GM21390 (cell line): ENCODE measurements around the gene ELAVL3.
"Not testable (repeated sequence)": the region's sequence is repeated elsewhere in the genome, so short reads cannot be mapped to it uniquely, and the experiment has no call there.

Source experiments
- ATAC-seq: cut with Tn5 transposase; IDR thresholded peaks from one replicate; pipeline ENCODE4 v1.9.1; 2021; ENCODE audit not compliant: unreplicated experiment

ELAVL3 gene

DNA sequence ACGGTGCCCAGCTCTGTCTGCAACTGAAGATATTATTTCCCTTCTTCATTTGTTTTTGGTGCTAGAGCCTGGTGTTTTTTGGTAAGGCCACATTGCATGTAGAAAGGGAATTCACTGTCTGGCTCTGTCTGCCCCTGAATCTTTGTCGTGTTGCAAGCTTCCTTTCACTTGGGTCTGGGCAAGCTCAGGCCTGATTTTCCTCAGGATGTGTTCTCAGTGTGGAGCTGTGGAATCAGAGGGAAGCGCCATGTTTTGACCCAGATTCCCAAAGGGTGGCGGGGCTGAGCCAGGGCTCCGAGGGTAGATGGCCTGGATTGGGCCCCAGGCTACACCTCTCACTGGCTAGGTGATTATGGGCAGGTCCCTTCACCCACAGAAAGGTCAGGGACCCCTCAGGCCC, 36.8 kb downstream of the ELAVL3 start:
- no peak for ATAC-seq

DNA sequence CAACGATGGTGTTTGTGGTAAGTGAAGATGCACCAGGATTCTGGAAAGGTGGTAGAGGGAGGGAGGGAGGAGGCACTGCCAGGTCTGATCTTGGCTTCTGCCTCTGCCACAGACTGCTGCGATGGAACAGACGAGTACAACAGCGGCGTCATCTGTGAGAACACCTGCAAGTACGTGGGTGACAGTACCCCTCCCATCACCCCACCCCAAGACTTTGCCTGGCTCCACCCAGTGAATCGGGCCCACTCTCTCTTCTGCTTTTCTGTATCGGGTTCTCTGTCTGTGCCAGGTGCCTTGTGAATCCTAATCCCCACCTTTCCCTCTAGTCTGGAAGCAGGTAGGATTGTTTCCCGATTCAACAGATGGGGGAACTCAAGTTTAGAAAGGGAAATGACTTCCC, 42.9 kb downstream of the ELAVL3 start:
- ATAC-seq: no peak

DNA sequence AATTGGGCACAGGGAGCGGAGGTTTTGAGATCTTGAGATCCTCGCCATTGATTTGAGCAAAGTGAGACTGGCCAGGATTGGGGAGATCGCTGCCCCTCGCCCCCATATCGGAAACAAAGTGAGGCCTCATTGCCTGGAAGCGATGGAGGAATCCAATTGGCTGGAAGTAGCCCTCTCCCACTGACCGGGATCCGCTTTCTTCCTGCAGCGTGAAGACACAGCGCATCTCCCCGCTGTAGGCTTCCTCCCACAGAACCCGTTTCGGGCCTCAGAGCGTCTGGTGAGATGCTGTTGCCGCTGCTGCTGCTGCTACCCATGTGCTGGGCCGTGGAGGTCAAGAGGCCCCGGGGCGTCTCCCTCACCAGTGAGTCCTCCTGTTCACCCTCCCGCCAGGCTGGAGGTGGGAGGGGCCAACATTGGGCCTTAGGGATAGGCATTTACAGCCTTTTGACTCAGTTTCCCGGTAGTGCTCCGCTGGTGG, 45.0 kb downstream of the ELAVL3 start:
- ATAC-seq: no peak

DNA sequence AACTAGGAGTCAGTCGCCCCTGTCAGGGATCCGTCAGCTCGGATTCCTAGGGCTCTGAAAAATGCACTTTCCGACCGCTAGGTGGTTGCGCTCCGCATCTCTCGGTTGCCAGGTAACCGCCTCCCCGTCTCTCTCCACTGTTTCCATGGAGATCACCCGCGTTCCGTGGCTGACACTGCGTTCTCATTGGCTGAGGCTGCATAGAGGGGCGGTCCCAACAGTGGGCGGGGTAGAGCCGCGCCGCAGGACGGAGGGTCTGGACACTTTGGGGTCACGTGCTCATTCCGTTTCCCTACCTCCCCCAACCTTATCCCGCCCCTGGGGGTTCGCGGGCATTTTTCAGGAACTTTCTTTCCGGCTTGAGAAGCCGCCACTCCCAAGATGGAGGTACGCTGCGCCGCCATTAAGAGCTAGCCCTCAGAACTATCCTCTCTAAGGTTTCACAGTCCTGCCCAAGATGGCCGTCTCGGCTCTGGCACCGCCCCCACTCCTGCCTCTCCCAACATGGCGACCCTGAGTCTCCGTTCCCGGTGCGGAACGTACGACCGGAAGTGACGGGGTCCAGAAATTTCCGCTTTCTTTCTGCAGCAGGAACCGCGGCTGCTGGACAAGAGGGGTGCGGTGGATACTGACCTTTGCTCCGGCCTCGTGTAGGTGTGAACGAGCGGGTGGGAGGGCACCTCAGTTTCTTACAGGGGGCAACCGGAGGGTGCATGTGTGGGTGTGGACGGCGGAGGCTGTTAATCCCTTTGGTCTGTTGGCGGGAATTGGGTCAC, 45.6 kb downstream of the ELAVL3 start, which contains the start of the genes ODAD3 and PRKCSH:
Gene ODAD3, minus strand, starts transcription at position 65 of the 776 bp plus-strand sequence. CDS start 105 bp downstream, outside the sequence.
Gene PRKCSH, plus strand, starts transcription at position 579 of the 776 bp plus-strand sequence. CDS start 483 bp downstream, outside the sequence.
- peak; percentile 90 for ATAC-seq

DNA sequence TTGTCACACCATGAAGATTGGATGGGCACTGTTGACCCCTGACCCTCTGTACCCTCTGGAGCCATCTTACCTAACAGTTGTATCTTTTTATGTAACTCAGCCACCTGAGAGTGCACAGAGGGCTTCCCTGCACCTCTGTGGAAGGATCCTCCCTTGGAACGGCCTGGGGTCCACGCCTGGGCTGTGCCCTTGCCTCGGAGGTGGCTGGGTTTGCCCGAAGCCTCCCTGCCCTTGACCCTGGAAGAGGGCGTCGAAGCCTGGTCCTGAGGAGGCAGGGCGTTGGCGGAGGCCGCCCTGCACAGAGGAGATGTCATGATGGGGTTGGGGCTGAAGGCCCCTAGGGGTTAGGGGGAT, 46.2 kb downstream of the ELAVL3 start:
- peak; percentile 11 for ATAC-seq

DNA sequence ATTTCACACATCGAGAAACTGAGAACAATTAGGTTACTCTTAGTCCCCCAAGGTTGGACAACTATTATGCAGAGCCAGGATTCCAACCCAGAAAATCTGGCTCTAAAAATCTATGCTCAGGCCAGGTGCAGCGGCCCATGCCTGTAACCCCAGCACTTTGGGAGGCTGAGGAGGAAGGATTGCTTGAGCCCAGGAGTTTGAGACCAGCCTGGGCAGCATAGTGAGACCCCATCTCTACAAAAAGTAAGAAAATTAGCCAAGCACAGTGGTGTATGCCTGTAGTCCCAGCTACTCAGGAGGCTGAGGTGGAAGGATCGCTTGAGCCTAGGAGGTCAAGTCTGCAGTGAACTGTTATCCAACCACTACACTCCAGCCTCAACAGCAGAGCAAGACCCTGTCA, 47.3 kb downstream of the ELAVL3 start:
- ATAC-seq: not testable (repeated sequence)

DNA sequence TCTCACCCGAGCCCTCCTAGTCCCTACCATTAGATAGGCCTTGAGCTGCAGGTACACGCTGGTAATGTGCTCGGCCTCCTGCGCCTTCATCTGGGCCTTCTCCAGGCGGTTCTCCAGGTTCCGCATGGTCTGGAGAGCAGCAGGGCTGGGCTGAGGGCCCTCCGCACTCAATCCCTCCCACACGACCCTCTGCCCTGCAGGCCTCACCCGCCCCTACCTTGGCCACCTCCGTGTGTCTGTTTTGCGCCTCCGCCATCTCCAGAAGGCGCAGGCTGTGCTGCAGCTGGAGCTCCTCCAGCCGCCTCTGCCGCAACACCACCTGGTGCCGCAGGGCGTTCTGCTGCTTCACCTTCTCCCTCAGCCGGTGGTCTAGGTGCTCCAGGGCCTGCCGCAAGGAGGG, 54.2 kb downstream of the ELAVL3 start:
- no peak for ATAC-seq

DNA sequence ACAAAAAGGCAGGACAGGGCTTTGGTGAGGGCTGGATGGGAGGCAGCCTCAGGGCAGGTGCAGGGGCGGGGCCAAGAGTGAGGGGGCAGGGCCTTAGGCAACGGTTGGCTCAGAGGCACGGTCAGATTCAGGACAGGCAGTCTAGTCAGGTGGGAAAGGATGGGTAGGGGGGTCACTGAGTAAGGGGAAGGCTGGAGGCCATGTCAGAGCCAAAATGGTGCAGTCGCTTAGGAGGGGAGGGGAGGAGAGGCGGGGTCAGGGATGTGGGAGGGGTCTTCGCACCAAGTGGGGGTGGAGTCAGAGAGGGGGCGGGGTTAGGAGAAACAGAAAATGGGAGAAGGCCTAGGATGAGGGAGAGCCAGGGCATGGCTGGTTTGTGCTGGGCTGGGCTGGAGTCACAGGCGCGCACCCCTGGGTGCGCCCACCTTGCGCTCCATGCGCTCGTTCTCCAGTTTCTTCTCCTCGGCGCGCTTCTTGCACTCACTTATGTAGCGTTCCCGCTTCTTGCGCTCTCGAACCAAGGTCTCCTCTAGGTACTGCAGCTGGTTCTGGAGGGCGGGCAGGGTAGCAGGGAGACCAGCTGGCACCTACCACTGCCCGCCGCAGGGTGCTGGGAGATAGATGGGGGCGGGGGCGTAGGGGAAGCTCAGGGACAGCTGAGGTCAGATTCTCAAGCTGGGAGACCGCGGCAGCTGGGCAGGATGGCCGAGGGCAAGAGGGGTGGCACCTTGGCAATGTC, 55.0 kb downstream of the ELAVL3 start:
- no peak for ATAC-seq

DNA sequence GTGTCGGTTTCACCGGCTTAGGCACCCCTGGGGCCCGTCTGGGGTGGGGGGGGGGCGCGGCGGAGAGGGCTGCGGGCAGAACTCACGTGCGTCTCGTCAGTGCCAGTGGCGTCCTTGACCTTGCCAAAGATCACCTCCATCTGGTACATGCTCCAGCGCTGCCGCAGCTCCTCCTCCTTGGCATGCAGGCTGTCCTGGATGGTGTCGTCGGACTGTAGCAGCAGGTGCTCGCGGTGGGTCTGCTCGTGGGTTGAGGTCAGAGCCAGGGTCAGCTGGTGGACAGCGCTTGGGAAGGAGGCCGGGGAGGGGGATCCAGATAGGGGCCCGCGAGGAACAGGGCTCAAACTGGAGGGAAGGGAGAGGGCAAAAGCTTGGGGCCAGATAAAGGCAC, 57.1 kb downstream of the ELAVL3 start:
- no peak for ATAC-seq

DNA sequence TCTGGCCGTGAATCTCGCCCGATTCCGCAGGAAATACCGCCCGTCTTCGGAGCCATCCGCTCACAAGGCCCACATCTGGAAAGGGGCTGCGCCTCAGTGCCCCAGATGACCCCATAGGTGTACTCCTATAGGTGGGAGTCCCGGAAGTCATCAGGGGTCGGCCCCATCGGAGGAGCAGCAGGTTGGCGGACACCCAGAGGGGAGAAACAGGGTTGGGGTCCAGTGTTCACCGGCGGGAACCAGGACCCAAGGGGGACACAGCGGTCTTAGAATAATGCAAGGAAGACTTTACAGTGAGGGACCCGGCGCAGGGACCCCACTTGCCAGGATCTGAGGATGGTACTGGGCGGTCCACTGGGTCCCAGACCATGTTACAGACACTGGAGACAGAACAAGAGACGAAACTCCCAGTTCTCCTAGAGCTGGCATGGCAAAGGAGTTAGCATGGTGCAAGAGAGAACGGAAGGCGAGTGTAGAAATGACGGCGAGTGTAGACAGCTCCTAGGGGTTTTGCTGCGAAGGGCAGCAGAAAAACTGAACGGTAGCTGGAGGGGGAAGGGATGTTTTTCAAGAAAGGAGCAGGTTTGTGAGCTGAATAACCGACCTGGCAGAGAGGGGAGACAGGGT, 57.6 kb downstream of the ELAVL3 start:
- no peak for ATAC-seq

DNA sequence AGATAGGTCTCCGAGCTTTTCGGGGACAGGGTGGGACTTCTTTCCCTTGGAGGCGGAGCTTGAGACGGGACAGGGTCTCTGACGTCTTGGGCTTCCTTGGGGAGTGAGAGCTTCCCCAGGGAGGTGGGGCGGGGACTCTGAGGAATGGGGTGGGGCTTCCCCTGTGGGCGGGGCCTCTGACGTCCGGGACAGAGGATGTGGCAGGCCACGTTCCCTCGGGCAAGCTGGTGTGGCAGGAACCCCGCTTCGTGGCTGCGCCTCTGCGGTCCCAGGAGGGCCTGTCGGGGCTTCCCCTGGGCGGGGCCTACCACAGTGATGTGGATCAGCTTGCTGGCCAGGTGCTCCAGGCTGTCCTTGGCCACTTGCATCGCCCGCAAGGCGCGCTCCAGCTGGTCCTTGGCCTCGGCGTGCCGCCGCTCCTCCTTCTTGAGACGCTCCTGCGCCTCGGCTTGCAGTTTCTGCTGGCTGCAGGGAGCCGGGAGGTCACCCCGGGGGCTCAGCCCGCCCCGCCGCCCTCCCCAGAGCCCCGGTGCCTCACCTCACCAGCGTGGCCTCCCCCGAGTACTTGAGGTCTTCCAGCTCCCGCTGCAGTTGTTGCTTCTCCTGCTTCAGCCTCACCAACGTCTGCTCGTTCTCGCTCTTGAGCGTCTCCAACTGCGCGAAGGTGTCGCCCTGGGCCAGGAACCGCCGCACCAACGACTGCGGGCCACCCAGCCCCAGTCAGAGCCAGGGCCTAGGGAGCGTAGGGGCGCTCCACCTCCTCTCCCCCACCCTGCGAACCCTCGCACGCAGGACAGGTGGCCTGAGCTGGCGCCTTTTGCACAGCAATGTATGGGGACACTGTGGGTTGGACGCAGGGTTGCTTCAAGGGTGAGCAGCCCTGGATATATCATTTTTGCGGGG, 58.4 kb downstream of the ELAVL3 start:
- peak; percentile 57 for ATAC-seq

DNA sequence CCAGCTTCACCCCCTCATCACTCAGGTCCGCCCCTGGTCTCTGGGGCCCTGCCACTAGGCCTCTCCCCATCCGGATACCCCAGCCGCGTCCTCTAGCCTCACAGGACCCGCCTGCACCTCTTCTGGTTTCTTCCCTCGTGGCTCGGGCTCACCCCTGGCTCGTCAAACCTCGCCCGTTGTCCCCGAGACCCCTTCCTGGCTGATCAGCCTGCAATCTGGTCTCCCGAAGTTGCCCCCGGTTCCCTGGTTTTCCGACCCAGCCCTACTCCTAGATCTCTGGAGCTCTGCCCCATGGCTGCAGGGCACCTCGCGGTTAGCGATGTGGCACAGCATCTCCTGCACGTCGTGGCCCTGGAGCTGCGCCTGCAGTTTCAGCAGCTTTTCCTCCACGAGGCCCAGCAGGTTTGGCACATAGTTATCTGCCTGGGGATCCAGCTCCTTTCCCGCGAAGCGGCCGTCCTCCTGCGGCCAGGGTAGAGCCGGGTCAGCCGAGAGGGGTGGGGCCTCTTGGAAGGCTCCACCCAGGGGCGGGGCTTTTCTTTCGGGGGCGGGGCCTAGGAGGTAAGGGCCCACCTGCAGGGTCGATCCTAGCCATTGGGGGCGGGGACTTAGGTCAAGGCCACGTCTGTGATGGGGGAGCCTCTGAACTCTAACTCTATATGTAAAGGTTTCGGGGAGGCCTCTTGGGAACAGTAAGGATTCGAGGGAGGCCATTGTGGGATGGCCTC, 59.3 kb downstream of the ELAVL3 start:
- peak; percentile 24 for ATAC-seq

DNA sequence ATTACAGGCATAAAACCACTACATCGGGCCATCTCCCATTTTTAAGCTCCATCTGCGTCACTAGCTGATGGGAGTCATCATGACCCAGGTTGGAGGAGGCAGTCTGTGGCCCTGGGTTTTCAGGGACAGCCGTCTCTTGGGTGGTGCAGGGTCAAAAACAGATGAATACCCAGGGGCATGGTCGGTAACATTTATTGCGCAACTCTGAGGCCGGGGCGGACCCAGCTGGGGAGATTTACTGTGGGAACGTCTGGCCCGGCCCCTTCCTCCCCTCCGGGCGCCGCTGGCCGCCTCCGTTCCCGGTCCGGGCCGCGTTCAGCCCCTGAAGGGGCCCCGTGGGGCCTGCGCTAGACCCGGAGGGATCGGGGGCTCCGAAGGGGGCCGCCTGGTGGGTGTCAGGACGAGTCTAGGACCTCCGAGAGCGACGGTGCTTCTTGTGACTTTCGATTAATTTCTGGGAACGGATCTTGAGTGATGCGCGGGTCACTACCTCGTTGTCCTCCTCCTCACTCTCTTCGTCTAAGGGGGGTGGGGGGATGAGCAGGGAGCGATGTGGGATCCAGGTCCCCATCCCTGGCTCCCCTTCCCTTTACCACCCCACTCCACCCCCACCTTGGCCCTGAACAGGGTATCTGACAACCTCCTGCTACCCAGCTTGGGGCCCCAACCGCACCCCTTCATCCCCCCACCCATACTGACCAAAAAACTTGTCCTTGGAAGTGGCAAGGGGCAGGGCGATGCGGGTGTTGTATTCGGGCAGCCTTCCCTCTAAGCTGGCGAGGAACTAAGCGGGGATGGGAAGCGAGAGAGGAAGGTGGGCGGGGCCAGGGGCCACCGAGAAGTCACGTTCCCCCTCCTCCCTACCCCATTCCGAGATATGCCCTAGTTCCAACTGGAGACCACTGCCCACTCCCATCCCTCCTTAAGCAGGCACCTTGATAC, 60.1 kb downstream of the ELAVL3 start:
- no peak for ATAC-seq

DNA sequence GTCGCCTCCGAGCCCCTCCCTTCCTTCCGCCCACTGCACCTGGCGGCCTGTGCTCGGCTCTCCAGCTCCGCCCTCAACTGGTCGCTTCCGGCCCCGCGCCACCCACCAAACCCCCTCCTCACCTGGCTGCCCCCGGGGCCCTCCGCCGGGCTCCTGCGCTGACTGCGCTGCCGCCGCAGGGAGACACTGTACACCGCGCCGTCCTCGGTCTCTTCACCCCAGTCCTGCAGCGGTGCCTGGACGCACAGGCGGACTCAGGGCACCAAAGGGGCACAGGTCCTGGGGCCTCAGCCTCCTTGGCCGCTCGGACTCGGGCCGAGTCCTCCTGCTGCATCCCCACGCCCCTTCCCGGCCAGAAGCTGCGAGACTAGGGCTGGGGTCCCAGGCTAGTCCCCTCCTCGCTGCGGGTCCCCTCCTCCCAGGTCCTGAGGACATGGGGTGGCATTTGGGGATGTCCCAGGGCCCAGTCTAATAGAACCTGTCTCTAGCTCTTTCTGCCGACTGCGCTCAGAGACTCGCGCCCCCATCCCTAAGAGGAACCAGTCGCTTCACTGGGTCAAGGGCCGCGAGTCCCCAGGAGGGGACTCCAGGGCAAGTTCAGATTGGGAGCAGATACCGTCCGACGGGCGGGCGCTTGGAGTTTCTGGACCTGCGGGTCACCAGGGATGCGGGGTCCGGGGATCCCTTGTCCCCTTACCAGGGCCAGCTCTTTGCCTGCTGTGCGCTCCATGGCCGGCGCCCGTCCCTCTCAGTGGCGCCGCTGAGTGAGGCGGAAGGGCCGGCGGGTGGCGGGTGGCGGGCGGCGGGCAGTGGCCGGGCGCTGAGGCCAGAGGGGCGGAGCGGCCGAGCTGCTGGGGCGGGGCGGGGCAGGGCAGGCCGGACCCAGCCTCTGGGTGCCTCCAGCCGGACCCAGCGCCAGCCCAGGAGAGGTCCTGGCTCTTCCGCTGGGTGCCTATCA, 62.0 kb downstream of the ELAVL3 start, which contains the start of gene RGL3:
Gene RGL3, minus strand, starts transcription at position 766 of the 958 bp plus-strand sequence. Its CDS starts 36 bp downstream, at position 730.
- ATAC-seq: no peak

DNA sequence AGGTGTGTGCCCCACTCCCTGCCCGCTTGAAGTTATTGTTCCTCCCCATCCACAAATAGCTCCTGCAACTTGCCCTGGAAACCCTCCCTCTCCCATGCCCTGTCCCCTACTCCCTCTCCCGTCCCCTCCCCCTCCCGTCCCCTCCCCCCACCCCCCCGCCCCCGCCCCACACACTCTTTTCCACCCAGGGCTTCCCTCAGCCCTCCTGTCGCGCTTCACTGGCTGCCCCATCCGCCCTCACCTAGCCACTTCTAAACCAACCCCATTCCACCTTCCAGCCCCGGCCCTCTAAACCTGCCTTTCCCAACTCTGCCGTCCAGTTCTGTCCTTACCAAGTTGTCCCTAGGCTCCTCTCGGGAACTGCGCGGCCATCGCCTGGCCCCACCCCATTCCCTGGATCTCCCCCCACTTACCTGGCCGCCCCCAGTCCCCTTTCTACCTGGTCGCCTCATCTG, 62.7 kb downstream of the ELAVL3 start:
- ATAC-seq: no peak

DNA sequence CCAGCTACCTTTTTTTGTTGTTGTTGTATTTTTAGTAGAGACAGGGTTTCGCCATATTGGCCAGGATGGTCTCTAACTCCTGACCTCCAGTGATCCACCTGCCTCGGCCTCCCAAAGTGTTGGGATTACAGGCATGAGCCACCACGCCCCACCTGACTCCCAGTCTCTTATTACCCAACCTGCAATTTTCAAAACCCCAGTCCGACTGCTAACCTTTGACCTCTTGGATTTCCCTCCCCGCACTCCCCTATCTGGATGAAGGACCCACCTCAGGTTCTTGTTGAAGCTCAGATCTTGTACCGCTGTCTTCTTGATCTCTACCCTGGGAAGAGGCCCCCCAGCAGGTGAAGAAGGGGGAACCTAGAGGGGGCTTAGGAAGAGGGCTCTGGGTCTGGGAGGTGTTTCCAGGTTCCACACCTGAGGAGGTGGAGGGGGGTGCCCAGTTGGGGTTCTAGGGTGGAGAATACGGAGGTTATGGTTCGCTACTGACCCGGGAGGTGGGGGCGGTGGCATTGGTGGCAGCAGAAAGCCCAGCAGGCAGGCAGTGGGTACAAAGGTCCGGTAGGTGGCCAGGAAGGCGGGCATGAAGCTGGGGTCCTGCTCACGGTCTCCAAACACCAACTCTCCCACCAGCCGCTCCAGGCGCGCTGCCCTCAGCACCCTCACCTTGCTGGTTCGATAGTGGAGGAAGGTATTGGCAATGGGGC, 64.3 kb downstream of the ELAVL3 start:
- ATAC-seq: no peak

DNA sequence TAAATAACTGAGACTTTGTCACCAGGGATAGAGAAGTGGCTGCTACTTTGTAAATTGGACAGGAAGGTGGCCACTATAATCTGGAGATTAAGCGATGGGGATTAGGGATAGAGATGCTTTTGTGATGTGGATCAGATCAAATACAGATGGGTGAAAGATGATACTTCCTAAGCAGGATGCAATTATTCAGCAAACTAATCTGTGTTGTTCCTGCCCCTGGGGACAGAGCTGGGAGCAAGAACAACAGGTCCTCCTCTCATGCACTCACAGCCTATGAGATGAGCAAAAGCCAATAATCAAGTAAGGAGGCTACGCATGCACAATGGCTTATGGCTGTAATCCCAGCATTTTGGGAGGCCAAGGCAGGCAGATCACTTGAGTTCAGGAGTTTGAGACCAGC, 66.3 kb downstream of the ELAVL3 start:
- ATAC-seq: no peak
